A673 (cell line): Measurements from ENCODE around the gene CFAP65. TPM values are rescaled to one million over a fixed set of nuclear protein-coding genes. Genes with fewer than 3 reads are reported as not detected.

Source experiments
- BruUV-seq: library from RNA; stranded (reverse); fragments of 400-500 nt; replicated peaks from 2 replicates; lab custom pipeline; 2021; lab: Mats Ljungman, UMichigan
- CTCF ChIA-PET: fragments of 300-600 bp; sonication (Branson Sonifier 250); formaldehyde crosslinking; loops from one replicate; lab custom pipeline; 2022; ENCODE audit warnings: antibody characterized with exemption; lab: Charles Lee
- POLR2A ChIA-PET: fragments of 300-600 bp; sonication (Branson Sonifier 250); formaldehyde crosslinking; loops from one replicate; lab custom pipeline; 2022; ENCODE audit warnings: antibody characterized with exemption; ENCODE audit not compliant: low non-redundant PET; lab: Charles Lee
- DNase-seq: peaks from one replicate; pipeline ENCODE4 v3.0.0-alpha.2; 2015; ENCODE audit warnings: low spot score
- H3K27ac ChIP-seq: fragments of 200-600 bp; sonication (generic); 2 replicates; pipeline ENCODE4 v1.5.1; 2016; ENCODE audit warnings: mixed run types, low read depth, mild to moderate bottlenecking, mixed read lengths, antibody characterized with exemption, low read length; ENCODE audit not compliant: poor library complexity, severe bottlenecking
- H3K27me3 ChIP-seq: fragments of 200-600 bp; sonication (generic); replicated peaks from 2 replicates; pipeline ENCODE4 v1.6.1; 2017; ENCODE audit warnings: mixed run types, low read depth, mild to moderate bottlenecking, mixed read lengths, antibody characterized with exemption, low read length; ENCODE audit not compliant: insufficient read depth, poor library complexity
- H3K36me3 ChIP-seq: fragments of 200-600 bp; sonication (generic); 2 replicates; pipeline ENCODE4 v1.6.1; 2016; ENCODE audit warnings: mixed run types, mild to moderate bottlenecking, mixed read lengths, antibody characterized with exemption, low read length; ENCODE audit not compliant: insufficient read depth, poor library complexity, severe bottlenecking
- H3K4me1 ChIP-seq: fragments of 200-600 bp; sonication (generic); 2 replicates; pipeline ENCODE4 v1.6.1; 2017; ENCODE audit warnings: mixed run types, mild to moderate bottlenecking, mixed read lengths, antibody characterized with exemption, low read length; ENCODE audit not compliant: insufficient read depth, poor library complexity, severe bottlenecking
- H3K4me3 ChIP-seq: fragments of 200-600 bp; sonication (generic); 2 replicates; pipeline ENCODE4 v1.5.1; 2016; ENCODE audit warnings: low read depth, mixed run types, mild to moderate bottlenecking, mixed read lengths, low read length; ENCODE audit not compliant: poor library complexity, severe bottlenecking
- H3K9me3 ChIP-seq: fragments of 200-600 bp; sonication (generic); 2 replicates; pipeline ENCODE4 v1.6.1; 2016; ENCODE audit warnings: mixed run types, low read depth, mild to moderate bottlenecking, mixed read lengths, antibody characterized with exemption, low read length; ENCODE audit not compliant: poor library complexity, severe bottlenecking
- EZH2 ChIP-seq: fragments of 200-600 bp; sonication (generic); IDR thresholded peaks from 2 replicates; pipeline ENCODE4 v1.6.1; 2017; ENCODE audit warnings: borderline replicate concordance, low read depth, mild to moderate bottlenecking, mixed read lengths, antibody characterized with exemption, low read length; ENCODE audit not compliant: poor library complexity, severe bottlenecking
- intact Hi-C: fragments of 100-400 bp; cut with micrococcal nuclease; formaldehyde crosslinking; loops from one replicate; pipeline ENCODE4 v1.10.0; 2022; ENCODE audit not compliant: unreplicated experiment
- total RNA-seq: library from RNA; stranded (reverse); gene quantifications from 2 replicates; pipeline ENCODE4 v1.2.3, GENCODE V29; 2021
- TF ChIP-seq, protein P1 (sequence below): fragments of 300-800, 200-600 bp; sonication (generic); conservative IDR thresholded peaks from 2 replicates; pipeline ENCODE4 v1.5.1; 2017; ENCODE audit warnings: low read depth, mild to moderate bottlenecking, antibody characterized with exemption, low read length, moderate library complexity, mixed read lengths

The CFAP65 gene
- total RNA-seq, 1 experiment from 2014 or later, result 0.13 TPM

DNA sequence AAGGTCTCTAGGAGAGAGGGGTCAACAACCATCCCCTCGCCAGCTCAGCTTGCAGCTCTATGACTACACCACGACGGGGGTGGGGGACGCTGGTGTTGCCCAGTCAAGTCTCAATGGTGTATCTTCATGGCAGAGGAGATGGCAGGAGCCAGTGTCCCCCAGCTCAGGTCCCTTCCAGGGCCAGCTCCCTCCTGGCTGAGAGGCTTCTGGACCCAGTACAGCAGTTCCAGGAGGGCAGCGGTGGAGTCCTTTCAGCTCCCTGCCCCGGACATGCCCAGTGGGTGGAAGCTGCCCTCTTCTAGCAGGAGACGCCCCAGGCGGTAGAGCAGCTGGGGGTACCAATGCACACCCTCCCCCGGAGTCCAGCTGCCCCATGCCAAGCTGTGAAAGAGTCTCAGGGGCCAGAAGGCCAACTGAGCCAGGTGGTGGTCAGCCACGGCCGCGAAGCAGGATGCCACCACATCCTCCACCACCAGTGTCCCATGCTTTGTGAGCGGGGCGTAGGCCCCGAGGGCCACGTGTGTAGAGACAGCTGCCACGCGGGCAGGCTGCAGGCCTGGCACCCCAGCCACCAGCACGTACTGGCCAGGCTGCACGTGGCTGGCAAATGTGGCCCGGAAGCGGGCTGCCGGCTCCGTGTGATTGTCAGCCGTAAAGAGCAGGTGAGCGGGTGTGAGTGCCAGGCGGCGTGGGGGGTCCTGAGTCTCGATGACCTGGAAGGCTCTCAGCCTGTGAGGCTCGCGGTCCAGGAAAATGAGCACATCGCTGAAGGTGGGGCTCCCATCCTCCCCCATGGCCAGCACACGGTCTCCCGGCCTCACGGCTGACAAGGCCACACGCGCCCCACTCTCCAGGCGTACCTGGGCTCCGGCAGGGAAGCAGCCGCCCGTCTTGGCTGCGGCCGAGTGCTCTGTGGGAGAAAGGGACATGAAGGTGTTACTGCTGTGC lies 13.9 kb upstream of the CFAP65 start:
- no TSS peak for BruUV-seq
- DNase-seq, result no peak
- no peaks in the 10 kb centered on the region for H3K36me3 ChIP-seq
- H3K4me3 ChIP-seq, result no peak overlapping the region
- no peak for TF ChIP-seq EZH2
- TF ChIP-seq, protein P1, sequence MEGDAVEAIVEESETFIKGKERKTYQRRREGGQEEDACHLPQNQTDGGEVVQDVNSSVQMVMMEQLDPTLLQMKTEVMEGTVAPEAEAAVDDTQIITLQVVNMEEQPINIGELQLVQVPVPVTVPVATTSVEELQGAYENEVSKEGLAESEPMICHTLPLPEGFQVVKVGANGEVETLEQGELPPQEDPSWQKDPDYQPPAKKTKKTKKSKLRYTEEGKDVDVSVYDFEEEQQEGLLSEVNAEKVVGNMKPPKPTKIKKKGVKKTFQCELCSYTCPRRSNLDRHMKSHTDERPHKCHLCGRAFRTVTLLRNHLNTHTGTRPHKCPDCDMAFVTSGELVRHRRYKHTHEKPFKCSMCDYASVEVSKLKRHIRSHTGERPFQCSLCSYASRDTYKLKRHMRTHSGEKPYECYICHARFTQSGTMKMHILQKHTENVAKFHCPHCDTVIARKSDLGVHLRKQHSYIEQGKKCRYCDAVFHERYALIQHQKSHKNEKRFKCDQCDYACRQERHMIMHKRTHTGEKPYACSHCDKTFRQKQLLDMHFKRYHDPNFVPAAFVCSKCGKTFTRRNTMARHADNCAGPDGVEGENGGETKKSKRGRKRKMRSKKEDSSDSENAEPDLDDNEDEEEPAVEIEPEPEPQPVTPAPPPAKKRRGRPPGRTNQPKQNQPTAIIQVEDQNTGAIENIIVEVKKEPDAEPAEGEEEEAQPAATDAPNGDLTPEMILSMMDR, result no peak
- H3K9me3 ChIP-seq, result no peaks in the 10 kb centered on the region
- H3K27me3 ChIP-seq, result peaks cover 62% of the 10 kb centered on the region
- no peak overlapping the region for H3K27ac ChIP-seq
- H3K4me1 ChIP-seq, result no peaks in the 10 kb centered on the region
- CTCF ChIA-PET, result interaction anchor here (0.6 kb wide), 1 partner anchor 100 kb away, joined by 3 read pairs; no protein-coding TSS in a partner anchor
- intact Hi-C loops, result loop anchor here (10.0 kb wide), 1 partner anchor 240 kb away; no protein-coding TSS in a partner anchor
- POLR2A ChIA-PET, result no interaction called here

DNA sequence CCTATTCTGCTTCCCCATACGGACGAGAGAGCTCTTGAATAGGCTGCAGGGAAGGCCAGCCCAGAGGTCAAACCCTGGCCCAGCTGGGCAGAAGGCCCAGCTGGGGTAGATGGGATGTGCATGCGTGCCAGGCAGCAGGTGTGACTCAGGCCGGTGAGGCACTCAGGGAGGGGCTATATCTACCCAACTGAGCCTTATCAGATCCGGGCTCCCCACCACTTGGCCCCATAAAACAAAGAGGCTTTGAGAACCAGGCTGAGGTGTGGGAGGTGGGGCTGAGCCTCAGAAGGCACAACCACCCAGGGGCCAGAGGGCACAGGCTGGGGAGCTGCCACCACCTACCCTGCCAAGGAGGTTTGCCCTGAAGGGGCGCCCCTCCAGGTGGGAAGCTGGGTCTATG lies 8.0 kb upstream of the CFAP65 start:
- no peaks in the 10 kb centered on the region for H3K4me1 ChIP-seq
- H3K9me3 ChIP-seq, result no peaks in the 10 kb centered on the region
- H3K27me3 ChIP-seq, result peaks cover 33% of the 10 kb centered on the region
- intact Hi-C loops, result no loop called here
- no peak overlapping the region for H3K4me3 ChIP-seq
- H3K36me3 ChIP-seq, result no peaks in the 10 kb centered on the region
- CTCF ChIA-PET, result no interaction called here
- TF ChIP-seq EZH2, result no peak
- TF ChIP-seq, protein P1, result no peak
- POLR2A ChIA-PET, result no interaction called here
- DNase-seq, result no peak
- no TSS peak for BruUV-seq
- H3K27ac ChIP-seq, result no peak overlapping the region

DNA sequence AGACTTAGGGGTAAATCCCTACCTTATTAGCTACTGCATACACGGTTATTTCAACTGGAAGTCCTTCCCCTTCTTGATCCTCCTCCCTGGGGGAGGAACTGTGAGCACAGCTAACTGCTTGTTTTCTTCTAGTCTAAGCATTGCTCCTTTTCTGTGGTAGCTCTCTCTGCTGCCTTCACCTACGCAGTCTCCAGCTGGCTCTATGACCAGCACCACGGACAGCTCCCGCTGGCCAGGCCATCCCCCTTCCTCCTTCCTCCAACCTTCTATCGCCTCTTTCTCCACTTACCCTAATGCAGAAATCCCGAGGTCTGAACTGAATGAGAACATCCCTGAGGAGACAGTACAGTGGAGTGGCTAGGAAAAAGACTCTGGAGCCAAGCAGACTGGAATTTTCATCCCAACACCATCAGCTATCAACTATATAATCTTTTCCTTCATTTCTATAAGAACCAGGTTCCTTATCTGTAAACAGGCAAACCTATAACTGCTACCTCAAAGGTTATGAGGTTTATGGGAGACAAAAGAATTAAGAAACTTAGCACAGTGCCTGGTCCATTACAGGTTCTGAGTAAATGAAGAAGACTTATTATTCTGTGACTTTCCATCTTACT lies 4.7 kb upstream of the CFAP65 start:
- peaks cover 49% of the 10 kb centered on the region for H3K27me3 ChIP-seq
- CTCF ChIA-PET, result no interaction called here
- H3K4me1 ChIP-seq, result no peaks in the 10 kb centered on the region
- no peaks in the 10 kb centered on the region for H3K9me3 ChIP-seq
- intact Hi-C loops, result no loop called here
- no peak overlapping the region for H3K4me3 ChIP-seq
- no peaks in the 10 kb centered on the region for H3K36me3 ChIP-seq
- DNase-seq, result peak; percentile 50
- no TSS peak for BruUV-seq
- no peak overlapping the region for H3K27ac ChIP-seq
- POLR2A ChIA-PET, result no interaction called here
- no peak for TF ChIP-seq EZH2
- TF ChIP-seq, protein P1, result no peak
